Hematopoietic multipotent progenitor cell treated with erythropoietin and hydrocortisone succinate and interleukin-3 and kit ligand, for 17 days (in vitro differentiated cells): Measurements from ENCODE around the gene WNT3.
"Not testable (repeated sequence)": the region's sequence is repeated elsewhere in the genome, so short reads cannot be mapped to it uniquely, and the experiment has no call there.

ENCODE experiments used
- DNase-seq: peaks from one replicate; pipeline ENCODE4 v3.0.0-alpha.2; 2015; ENCODE audit warnings: low spot score

WNT3 gene

GRCh38 chr17:46783031-46783593, 35.4 kb downstream of the WNT3 start:
- DNase-seq, result no peak

- DNase-seq, result no peak
Observed at GRCh38 chr17:46782250-46782953, 36.1 kb downstream of the WNT3 start.

DNA sequence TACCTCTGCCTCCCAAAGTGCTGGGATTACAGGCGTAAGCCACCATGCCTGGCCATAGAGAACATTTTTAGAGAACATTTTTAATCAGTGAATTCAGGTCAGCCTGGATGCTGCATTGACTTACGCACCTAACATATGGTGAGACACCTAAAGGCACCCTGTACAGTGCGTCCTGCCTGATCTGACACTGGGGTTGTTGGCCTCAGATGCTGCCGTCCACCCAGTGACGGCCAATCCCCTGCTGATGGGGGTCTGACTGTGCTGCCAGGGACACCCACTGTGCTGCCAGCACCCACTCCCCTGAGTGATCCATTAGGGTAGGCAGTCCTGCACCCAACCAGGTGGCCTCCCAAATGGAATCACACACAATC, 38.5 kb downstream of the WNT3 start:
- no peak for DNase-seq

DNA sequence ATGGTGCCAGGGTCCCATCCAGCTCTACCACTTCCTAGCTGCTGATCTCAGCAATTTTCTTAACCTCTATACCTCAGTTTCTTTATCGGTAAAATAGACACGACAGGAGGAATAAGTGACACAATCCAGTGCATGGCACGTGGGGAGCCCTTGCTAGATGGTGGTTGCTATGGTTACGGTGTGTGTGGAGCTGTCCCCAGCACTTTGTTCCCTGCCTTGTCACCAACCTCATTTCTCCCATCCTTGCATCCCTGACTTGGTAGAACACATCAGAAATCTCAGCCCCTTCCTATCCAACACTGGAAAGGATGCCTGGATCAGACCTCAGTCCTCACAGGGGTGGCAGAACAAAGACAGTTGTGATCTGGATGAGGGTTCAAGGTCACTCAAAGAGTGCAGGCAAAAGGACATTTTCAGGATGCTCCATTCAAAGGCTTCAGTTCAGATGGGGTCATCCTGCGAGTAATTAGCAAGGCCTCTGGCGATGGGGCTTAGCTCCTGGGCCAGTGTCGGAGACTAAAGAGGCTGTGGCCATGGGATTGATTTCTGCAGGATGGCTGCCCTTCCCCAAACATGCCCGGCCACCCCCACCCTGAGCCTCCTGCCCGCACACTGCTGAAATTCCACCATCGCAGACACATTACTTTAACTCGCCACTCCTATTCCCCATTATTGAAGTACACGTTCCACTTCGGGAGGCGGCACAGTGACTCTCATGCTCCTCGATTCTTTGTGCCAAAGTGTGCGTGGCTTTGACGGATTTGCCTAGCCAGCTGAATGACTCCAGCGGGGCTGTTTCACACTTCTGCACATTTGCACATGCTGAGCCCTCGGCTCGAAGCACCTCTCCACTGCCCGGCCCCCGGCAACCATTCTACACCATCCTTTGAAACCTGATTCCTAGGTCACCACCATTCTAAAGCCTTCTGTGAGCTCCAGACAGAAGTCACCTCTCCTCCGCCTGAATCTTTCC, 40.3 kb downstream of the WNT3 start:
- no peak for DNase-seq

- no peak for DNase-seq
Observed at GRCh38 chr17:46776298-46777005, 42.0 kb downstream of the WNT3 start.

- no peak for DNase-seq
Observed at GRCh38 chr17:46774108-46774737, 44.3 kb downstream of the WNT3 start.

GRCh38 chr17:46773676-46774075, 44.8 kb downstream of the WNT3 start:
- no peak for DNase-seq

GRCh38 chr17:46773221-46773605, 45.3 kb downstream of the WNT3 start:
- no peak for DNase-seq

DNA sequence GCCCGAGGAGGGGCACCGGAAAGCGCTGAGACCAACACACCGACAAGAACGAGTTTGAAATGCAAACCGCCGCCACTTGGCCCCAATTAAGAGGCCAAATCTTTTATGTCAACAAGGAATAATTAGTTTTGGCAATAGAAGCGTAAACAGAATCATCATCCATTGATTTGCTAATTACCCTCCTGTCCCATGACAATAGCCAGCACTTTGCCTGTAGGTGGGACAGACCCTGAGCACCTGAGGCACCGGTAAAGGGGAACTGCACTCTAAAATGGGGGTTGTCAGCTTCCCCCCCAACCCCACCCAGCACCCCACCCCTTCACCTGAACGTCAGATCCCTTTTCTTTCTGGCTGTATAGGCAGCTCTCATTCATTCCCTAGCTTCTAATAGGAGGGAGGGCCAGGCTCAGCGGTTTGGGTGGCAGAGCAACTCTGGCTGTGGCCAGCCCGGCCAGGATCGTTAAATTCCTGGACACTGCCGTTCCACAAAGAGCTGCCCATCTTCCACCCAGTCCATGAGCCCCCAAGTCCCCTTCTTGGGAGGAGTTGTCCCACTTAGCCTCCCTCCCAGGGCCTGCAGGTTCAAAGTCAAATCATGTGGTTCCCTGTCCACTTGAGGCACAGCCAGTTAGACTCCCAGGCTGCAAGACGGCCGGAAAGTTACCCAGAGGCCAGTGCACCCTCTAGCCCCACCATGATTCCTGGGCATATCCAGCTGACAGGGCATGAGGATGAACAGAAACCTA, 45.8 kb downstream of the WNT3 start:
- no peak for DNase-seq

DNA sequence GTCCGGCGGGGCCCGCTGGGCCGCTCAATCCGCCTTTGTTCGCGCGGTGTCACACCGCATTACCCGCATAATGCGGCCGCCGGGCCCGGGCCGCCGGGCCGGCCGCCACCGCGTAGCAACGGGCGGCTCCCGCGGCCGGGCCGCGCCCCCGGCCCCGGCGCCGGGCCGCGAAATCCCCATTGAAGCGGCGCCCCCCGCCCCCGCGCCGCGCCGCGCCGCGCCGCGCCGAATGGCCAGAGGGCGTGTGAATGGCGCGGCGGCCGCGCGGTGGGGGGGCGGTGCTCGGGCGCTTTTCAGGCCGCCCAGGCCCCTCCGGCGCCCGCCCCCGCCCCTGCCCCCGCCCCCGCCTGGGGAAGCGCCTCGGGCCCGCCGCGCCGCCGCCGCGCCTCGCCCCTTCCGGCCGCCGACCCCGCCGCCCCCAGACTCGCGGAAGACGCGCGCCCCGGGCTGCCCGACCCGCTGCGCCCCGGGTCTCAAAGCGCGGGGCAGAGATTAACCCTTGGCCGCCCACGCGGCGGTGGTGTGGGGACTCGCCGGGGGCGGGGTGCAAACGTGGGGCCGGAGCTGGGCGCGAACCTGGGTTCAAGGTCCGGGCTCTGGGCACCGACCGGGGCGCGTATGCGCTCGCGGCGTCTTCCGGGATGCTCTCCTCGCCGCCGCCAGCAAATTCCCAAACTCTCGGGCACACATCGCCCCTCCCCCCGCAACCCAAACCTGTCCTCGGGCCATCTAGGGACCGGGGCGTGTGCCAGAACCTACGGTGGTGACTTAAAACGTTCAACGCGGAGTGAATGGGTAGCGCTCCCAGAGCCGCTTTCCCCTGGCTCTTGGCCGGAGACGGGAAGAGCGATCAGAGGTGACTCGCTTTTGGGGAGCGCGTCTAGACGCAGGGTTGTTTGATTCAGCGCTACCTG, 46.7 kb downstream of the WNT3 start:
- no peak for DNase-seq

- DNase-seq, result no peak
Observed at GRCh38 chr17:46770818-46771560, 47.5 kb downstream of the WNT3 start.

DNA sequence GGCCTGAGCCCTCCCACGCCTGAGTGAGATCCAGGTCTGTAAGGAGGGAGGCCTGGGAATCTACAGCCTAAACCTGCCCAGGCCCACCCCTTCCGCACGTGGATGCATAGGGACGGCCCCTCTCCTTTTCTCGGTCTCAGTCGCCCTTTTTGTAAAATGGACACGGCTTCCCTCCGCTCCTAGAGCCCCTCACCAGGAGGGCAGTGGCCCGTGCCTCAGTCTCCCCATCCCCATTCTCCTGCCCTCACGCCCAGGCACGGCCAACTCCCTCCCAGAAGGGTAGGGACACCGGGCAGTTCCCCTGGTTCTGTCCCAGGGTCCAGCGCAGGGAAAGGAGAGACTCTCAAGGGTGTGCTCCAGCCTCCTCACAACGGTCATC, 48.1 kb downstream of the WNT3 start:
- DNase-seq, result no peak

- DNase-seq, result no peak
Observed at GRCh38 chr17:46769531-46770438, 48.7 kb downstream of the WNT3 start.

- not testable (repeated sequence) for DNase-seq
Observed at GRCh38 chr17:46768896-46769295, 49.6 kb downstream of the WNT3 start.

- no peak for DNase-seq
Observed at GRCh38 chr17:46768540-46768870, 50.0 kb downstream of the WNT3 start.

DNA sequence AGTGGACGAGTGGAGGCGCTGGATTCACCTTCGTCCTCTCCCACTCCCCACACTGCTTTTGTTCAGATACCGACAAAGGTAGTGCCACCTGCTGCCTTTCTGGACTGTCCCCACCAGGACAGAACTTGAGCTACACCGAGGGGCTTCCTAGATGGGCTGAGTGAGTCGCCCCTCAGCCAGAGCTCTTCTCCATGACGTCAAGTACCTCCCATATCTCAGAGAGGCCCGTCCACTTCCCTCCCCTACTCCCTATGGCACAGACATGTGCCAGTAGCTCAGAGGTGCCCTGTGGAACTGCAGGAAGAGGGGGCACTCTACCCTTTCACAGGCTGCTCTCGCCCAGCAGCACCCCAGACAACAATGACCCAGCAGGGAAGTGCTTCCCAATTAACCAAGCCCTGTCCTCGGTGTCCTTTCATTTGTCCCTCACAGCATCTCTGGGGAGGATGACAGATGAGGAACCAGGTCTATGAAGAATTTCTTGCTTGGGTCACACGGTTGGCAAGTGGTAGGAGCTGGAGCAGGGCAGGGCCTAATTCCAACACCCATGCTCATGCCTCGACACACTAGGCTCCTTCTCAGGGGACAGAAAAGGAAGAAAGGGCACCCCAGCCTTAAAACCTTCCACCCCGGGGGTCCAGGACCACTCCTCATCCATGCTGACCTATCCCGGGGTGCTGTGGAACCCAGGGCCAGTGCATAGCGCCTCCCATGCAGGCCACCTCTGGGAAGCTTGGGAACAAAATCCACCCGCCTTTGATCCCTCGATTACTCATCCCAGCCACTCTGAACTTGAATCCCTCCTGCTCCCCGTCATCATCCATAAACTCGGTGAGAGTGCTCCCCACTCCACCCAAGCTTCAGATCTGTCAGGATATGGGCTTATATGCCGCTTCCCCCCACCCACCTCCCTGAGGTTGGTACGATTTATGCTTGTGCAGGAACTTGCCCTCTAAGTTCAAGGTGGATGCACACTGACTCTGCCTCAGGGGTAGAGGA, 51.7 kb downstream of the WNT3 start:
- DNase-seq, result no peak

DNA sequence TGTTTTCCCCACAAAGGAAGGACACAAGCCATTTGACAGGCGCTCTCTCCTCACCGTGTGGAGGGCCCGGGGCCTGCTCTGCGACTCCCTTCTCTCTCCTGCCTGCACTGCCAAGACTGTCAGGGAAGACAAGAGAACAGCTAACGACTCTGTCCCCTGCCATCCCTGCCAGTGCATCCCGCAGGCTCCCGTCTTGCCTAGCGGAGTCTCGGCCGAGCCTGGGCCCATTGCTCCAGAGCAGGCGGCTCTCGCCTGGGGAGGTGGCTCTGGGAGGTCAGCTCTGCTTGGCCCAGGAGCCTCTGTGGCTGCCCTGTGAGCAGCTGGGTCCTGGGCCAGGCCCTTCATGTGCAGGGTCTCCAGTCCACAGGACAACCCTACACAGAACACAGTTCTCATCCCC, 53.0 kb downstream of the WNT3 start:
- DNase-seq, result no peak
